Cerebellar cortex (tissue), 1 donor: ENCODE measurements around the gene GRID2.

ENCODE experiments used
- DNase-seq: peaks from one replicate; pipeline ENCODE4 v3.0.0-alpha.2; 2015; ENCODE audit warnings: low spot score

Gene GRID2

DNA sequence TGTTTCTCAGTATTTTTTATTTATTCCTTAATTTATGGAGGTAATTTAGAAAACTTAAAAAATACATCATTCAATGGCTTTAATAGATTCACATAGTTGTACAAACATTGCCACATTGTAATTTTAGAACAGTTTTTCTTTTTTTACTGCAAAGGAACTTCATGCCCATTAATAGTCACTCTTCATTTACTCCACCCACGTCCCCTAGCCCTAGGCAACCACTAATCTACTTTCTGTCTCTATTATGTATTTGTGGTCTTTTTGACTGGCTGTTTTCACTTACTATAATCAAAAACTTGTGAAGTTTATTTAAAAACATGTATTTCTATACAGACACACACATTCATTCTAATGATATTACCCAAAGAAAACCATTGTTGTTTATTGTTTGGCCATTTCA lies 664.8 kb downstream of the GRID2 start:
- no peak for DNase-seq

DNA sequence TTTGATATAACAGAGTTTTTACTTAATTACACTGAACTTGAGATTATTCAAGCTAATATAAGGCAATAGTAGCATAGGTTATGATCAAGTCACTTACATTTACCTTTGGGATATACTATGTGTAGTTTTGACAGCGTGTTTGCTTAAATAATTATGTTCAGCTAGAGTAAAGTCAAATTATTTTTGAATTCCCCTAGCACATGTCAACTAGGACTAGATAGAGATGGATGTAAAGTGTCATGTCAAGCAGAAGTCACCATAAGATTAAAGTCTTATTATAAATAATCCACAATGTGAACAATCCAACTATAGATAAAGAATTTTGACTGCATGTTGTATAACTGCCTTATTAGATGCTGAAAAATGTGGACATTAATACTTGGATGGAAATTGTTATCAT lies 665.2 kb downstream of the GRID2 start:
- DNase-seq = no peak

- DNase-seq = no peak
Observed at GRCh38 chr4:92969650-92970379, 666.0 kb downstream of the GRID2 start.

GRCh38 chr4:92970996-92971395 lies 667.2 kb downstream of the GRID2 start:
- no peak for DNase-seq

- DNase-seq = no peak
Observed at GRCh38 chr4:92988301-92988700, 684.5 kb downstream of the GRID2 start.

- no peak for DNase-seq
Observed at GRCh38 chr4:92992758-92993157, 689.0 kb downstream of the GRID2 start.

- DNase-seq = no peak
Observed at GRCh38 chr4:92994727-92995126, 691.0 kb downstream of the GRID2 start.

- no peak for DNase-seq
Observed at GRCh38 chr4:92996533-92996932, 692.8 kb downstream of the GRID2 start.

DNA sequence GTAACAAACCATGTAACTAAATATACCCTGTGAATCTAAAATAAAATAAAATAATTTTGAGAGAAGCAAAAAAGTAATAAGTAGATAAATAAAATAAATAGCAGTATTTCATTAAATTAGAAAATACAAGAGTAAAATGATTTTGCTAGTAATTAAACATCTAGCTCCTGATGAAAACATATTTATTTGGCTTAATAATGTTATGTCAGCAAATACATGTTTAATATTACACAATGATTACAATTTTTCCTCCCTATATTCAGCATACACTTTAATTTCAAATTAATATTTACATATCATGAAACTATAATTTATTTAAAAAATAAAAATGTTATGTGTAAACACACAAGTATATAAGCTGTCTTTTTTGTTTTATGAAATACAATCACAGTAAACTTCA lies 697.1 kb downstream of the GRID2 start:
- no peak for DNase-seq

DNA sequence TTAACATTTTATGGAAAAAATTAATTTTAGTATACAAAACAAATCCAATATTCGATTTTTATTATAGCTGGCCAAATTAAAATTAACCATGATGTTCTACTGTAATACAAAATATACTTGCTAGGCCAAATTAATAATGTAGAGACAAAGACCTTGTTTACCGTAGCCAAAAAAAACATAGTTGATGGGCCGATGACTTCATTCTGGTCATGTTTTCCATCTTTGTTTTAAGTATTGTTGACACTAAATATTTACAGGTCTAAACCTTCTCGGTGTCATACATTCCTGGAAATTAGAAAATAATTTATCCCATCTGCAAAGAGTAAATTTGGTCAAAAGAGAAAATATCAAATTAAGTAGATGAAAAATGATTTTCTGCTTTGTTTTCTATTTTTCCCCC lies 698.5 kb downstream of the GRID2 start:
- DNase-seq = no peak

DNA sequence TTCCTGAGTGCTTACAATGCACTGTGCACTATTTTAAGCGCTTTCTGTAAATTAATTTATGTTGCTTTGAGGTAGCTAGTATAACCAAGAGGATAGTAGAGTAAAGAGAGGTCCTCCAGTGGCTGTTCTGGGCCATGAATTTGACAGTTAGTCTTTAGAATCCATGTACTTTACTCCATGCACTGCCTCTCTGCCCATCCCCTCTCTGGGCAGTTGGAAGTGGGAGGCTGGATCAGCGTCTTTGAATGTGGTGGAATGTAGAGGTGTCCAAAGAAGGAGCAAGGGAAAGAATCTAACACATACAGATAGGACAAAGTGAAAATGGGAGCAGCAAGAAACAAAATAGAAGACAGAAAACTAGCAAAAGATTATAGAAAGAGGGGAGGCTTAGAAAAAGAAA lies 712.6 kb downstream of the GRID2 start:
- DNase-seq = no peak

GRCh38 chr4:93018243-93018642 lies 714.5 kb downstream of the GRID2 start:
- no peak for DNase-seq

DNA sequence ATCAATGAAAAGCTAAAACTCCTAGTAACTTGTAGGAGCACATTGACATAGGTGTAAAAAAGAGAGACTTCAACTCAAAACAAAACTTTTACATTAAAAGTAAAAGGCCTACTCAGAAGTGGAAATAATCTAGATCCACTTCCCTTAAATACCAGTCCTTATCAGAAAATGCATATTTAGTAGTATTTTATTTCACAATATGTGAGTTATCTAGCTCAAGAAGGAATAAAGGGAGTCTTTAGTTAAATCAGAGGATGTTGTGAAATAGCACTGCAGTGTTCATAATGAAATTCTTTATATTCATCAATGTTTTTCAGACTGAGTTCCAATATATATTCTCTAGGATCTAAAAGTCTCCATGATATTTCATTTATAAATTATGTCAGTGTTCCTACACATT lies 715.0 kb downstream of the GRID2 start:
- DNase-seq = no peak

- no peak for DNase-seq
Observed at GRCh38 chr4:93029769-93030168, 726.0 kb downstream of the GRID2 start.

GRCh38 chr4:93030670-93031069 lies 726.9 kb downstream of the GRID2 start:
- DNase-seq = no peak

DNA sequence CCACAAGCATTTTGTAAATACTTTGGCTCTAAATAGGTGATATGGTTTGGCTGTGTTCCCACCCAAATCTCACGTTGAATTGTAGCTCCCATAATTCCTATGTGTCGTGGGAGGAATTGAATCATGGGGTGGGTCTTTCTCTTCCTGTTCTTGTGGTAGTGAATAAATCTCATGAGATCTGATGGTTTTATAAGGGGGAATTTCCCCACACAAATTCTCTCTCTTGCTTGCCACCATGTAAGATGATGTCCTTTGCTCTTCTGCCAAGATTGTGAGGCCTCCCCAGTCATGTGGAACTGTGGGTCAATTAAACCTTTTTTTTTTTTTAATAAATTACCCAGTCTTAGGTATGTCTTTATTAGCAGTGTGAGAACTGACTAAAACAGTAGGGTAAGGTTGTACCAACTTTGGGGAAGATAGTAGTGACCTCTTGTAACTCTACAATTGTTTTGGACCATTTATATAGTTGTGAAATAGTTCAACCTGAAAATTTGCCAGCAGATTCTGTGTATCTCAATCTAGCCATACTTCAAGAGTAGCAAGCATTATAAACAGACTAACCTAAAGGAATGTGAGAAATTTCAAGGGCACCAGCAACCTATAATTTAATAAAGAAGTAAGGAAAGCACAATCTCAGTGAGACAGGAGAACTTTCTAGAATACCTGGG lies 727.8 kb downstream of the GRID2 start:
- no peak for DNase-seq

DNA sequence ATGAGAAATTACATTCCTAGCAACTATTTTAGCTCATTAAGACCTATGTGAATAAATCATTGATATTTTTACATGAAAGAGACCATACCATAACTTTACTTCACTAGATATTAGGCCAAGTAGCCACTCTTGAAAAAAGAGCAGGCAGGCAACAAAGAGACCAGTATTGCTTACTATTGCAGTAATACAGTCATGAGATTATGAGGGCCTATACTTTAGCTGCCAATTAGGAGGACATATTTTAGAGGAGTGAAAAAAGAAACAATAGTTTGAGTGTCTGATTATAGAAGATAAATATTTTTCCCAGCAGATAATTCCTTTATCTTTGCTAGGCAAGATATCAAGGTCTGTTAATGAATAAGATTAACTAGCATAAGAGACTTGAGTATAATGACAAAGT lies 739.0 kb downstream of the GRID2 start:
- DNase-seq = no peak

DNA sequence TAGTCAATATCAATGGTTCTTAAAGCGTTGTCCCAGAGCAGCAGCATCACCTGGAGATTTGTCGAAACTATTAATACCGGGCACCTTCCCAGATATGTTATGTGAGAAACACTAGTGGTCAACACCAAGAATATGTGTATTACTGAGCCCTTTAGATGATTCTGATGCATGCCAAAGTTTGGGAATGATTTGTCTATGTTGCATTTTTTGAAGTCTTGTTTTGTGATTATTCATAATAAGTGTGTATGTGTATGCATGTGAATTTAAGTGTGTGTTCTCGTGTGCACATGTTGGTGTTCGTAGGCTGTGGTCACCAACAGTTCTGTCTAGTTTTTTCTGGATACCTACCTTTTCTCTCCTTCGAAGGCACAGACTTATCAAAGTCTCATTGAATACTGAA lies 749.4 kb downstream of the GRID2 start:
- DNase-seq = no peak

- DNase-seq = no peak
Observed at GRCh38 chr4:93061826-93062225, 758.1 kb downstream of the GRID2 start.

DNA sequence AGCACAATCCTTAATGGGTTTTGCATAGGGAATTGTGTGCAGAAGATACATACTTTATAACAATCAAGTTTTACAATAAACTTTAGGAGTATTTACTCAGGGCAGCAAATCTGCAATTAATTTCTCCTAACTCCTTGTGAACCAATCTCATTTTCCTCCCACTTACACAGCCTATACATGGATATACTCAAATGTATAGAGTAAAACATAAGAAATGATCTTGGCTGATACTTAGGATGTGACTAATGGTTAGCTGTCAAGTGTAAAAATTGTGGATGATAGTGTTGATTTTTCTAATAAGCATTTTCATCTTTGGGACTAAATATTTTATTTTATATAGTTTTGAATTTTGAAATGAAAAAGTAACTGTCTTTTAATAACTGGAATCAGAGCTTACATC lies 759.6 kb downstream of the GRID2 start:
- DNase-seq = no peak

DNA sequence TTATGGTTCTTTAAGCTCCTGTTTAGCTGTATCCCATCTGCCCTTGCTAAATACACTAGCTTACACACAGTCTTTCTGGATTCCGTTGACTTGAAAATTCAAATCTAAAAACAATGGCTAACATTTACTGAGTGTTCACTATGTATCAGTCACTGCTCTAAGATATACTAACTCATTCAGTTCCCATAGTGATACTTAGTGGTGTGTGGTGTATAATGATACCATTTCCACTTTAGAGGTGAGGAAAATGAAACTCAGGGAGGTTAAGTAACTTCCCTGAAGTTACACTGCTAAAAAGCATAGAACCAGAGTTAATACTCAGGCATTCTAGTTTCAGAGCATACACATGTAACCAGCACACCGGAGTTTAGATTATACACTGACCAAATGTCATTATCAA lies 762.0 kb downstream of the GRID2 start:
- DNase-seq = no peak

DNA sequence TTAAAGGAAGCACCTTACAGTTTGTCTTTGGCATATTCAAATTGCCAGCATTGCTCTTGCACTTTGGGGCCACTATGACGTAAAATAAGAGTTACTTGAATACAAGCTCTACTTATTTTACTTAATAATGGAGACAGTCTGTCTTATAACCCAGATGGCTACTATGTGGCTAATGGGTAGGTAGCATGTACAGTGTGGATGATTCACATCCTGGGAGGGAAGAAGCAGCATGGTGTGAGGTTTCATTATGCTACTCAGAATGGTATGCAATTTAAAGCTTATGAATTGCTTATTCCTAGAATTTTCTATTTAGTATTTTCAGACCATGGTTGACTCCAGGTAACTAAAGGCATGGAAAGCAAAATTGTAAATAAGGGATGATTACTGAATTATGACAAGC lies 763.0 kb downstream of the GRID2 start:
- DNase-seq = no peak

DNA sequence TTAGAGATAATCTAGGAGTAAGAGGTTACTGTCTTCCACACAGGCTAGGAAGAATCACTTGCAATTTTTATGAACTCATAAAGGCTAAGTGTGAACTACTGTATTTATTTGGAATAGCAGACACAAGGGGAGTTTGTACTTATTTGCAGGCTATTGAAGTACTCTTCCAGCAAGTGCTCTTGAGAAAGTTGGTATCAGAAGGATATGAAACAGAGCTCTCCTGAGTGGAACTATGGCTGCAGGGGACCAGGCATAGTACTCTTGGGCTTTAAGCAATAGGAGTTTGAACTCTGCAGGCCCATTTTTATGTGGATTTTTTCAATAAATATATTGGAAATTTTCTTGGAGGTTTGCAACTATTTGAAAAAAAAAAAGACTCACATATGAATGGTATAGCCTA lies 768.5 kb downstream of the GRID2 start:
- no peak for DNase-seq

- DNase-seq = no peak
Observed at GRCh38 chr4:93080316-93080715, 776.5 kb downstream of the GRID2 start.
